HK-2 (cell line): ENCODE data around the gene CUTA.

ENCODE experiments used
- DNase-seq: peaks from one replicate; pipeline ENCODE4 v3.0.0-alpha.2; 2018; ENCODE audit not compliant: unreplicated experiment

The CUTA gene

GRCh38 chr6:33439956-33440648 is 22.2 kb upstream of the CUTA start:
- no peak for DNase-seq

GRCh38 chr6:33438978-33439594 is 21.2 kb upstream of the CUTA start:
- DNase-seq, result no peak

GRCh38 chr6:33437666-33438065 is 19.8 kb upstream of the CUTA start:
- DNase-seq, result no peak

- DNase-seq, result no peak
Observed at GRCh38 chr6:33434961-33435360, 17.1 kb upstream of the CUTA start.

GRCh38 chr6:33433544-33434191 is 15.8 kb upstream of the CUTA start:
- DNase-seq, result no peak

GRCh38 chr6:33433001-33433543 is 15.2 kb upstream of the CUTA start:
- DNase-seq, result no peak

GRCh38 chr6:33432546-33432945 is 14.6 kb upstream of the CUTA start:
- no peak for DNase-seq

- no peak for DNase-seq
Observed at GRCh38 chr6:33431880-33432541, 14.1 kb upstream of the CUTA start.

- no peak for DNase-seq
Observed at GRCh38 chr6:33430991-33431879, 13.3 kb upstream of the CUTA start.

GRCh38 chr6:33430334-33430733 is 12.4 kb upstream of the CUTA start:
- no peak for DNase-seq

- no peak for DNase-seq
Observed at GRCh38 chr6:33429750-33430052, 11.8 kb upstream of the CUTA start.

- DNase-seq, result no peak
Observed at GRCh38 chr6:33428966-33429749, 11.3 kb upstream of the CUTA start.

- no peak for DNase-seq
Observed at GRCh38 chr6:33428224-33428965, 10.5 kb upstream of the CUTA start.

- DNase-seq, result no peak
Observed at GRCh38 chr6:33427585-33428223, 9.8 kb upstream of the CUTA start.

GRCh38 chr6:33426590-33427511 is 8.9 kb upstream of the CUTA start:
- DNase-seq, result no peak

GRCh38 chr6:33425668-33426577 is 8.0 kb upstream of the CUTA start:
- peak; percentile 85 for DNase-seq
